T-cell (primary cell): Measurements from ENCODE around the gene SPOPL. TPM values are rescaled to one million over a fixed set of nuclear protein-coding genes. Genes with fewer than 3 reads are reported as not detected.
A peak's percentile ranks its signal among the peaks of the same experiment; 100 is the strongest.

Experiments
- ATAC-seq, 4 experiments: fragments of 200-7000 bp in 3 of 4; fragments of 150-1000 bp in 1 of 4; cut with Tn5 transposase; replicated peaks in 1 of 4; 1 replicate in 3 of 4; 2 replicates in 1 of 4; pipeline ENCODE4 v1.10.0; 2021; ENCODE audit warnings: moderate library complexity in 3 of 4, mild to moderate bottlenecking in 2 of 4, moderate number of reproducible peaks in 1 of 4
- CTCF ChIA-PET, 2 donors: fragments of 300-600 bp; sonication (Branson Sonifier 250); formaldehyde crosslinking; loops; one replicate each; lab custom pipeline; 2022; ENCODE audit warnings: antibody characterized with exemption in 2 of 2; lab: Charles Lee
- POLR2A ChIA-PET, 2 donors: fragments of 300-600 bp; sonication (Branson Sonifier 250); formaldehyde crosslinking; loops; one replicate each; lab custom pipeline; 2022; ENCODE audit warnings: antibody characterized with exemption in 2 of 2; lab: Charles Lee
- DNase-seq, 35 experiments: peaks; one replicate each; pipeline versions ENCODE4 v3.0.0 to v3.0.0-alpha.2; 2013 to 2023
- H3K27ac ChIP-seq: one replicate; pipeline ENCODE4 v1.5.1; 2013; ENCODE audit warnings: low read length
- H3K27me3 ChIP-seq, 2 experiments: replicated peaks in 1 of 2; 1 replicate in 1 of 2; 2 replicates in 1 of 2; pipeline versions ENCODE4 v1.6.1 to v1.7.0; 2013; ENCODE audit warnings: low read length in 1 of 2, mixed read lengths in 1 of 2; ENCODE audit not compliant: control insufficient read depth in 2 of 2, insufficient read depth in 2 of 2; ENCODE audit errors: extremely low read depth in 1 of 2
- H3K36me3 ChIP-seq, 2 donors: 1 replicate in 1 of 2; 2 replicates in 1 of 2; pipeline versions ENCODE4 v1.6.1 to v1.7.0; 2013; ENCODE audit warnings: low read length in 1 of 2; ENCODE audit not compliant: control insufficient read depth in 2 of 2, insufficient read depth in 1 of 2; ENCODE audit errors: extremely low read depth in 1 of 2
- H3K4me1 ChIP-seq, 2 experiments: 1 replicate in 1 of 2; 2 replicates in 1 of 2; pipeline versions ENCODE4 v1.6.1 to v1.7.0; 2013; ENCODE audit warnings: low read length in 2 of 2, mixed read lengths in 1 of 2; ENCODE audit not compliant: insufficient read depth in 2 of 2, control insufficient read depth in 1 of 2; ENCODE audit errors: extremely low read depth in 1 of 2
- H3K4me3 ChIP-seq, 2 donors: 1 replicate in 1 of 2; 2 replicates in 1 of 2; pipeline versions ENCODE4 v1.5.1 to v1.7.0; 2013; ENCODE audit warnings: mild to moderate bottlenecking in 2 of 2, low read length in 1 of 2, moderate library complexity in 1 of 2; ENCODE audit not compliant: control insufficient read depth in 1 of 2; ENCODE audit errors: extremely low read depth in 1 of 2
- H3K9me3 ChIP-seq: 2 replicates; pipeline ENCODE4 v1.7.0; 2013
- H3K27ac Mint-ChIP-seq, 2 donors: one replicate each; pipeline ENCODE4 v1.8.0; 2020 to 2021; ENCODE audit warnings: mild to moderate bottlenecking in 2 of 2, mixed read lengths in 2 of 2
- H3K27me3 Mint-ChIP-seq, 2 donors: one replicate each; pipeline ENCODE4 v1.8.0; 2021 to 2022; ENCODE audit warnings: mixed read lengths in 2 of 2
- H3K36me3 Mint-ChIP-seq: one replicate; pipeline ENCODE4 v1.8.0; 2021; ENCODE audit warnings: mixed read lengths
- H3K4me1 Mint-ChIP-seq, 3 donors: one replicate each; pipeline ENCODE4 v1.8.0; 2020 to 2022; ENCODE audit warnings: mixed read lengths in 3 of 3, mild to moderate bottlenecking in 1 of 3
- H3K4me3 Mint-ChIP-seq, 3 donors: one replicate each; pipeline ENCODE4 v1.8.0; 2020 to 2022; ENCODE audit warnings: mild to moderate bottlenecking in 3 of 3, mixed read lengths in 3 of 3, moderate library complexity in 3 of 3
- H3K9me3 Mint-ChIP-seq, 3 donors: one replicate each; pipeline ENCODE4 v1.8.0; 2020 to 2022; ENCODE audit warnings: mixed read lengths in 3 of 3
- WGBS: methylation state at CpG from one replicate; pipeline ENCODE4 v1.1.5; 2013; ENCODE audit warnings: missing lambda C conversion rate; ENCODE audit not compliant: insufficient coverage; 5-methylcytosine and 5-hydroxymethylcytosine counted together
- total RNA-seq, 35 experiments: library from RNA in 6 of 35; stranded (reverse) in 6 of 35; fragments of 120-200 nt in 1 of 35; gene quantifications; one replicate each; pipeline versions ENCODE4 v1.2.1 to v1.2.4 and lab custom pipeline; 2013 to 2026

SPOPL gene
- total RNA-seq (10 to 100 TPM; 10.4 to 22.0 (median 11.8) TPM), total RNA-seq (lab: John Stamatoyannopoulos, UW) (12.8 to 38.7 (median 25.3) reads per million in 29 experiments)
- total RNA-seq (2013): 18.7 TPM

DNA sequence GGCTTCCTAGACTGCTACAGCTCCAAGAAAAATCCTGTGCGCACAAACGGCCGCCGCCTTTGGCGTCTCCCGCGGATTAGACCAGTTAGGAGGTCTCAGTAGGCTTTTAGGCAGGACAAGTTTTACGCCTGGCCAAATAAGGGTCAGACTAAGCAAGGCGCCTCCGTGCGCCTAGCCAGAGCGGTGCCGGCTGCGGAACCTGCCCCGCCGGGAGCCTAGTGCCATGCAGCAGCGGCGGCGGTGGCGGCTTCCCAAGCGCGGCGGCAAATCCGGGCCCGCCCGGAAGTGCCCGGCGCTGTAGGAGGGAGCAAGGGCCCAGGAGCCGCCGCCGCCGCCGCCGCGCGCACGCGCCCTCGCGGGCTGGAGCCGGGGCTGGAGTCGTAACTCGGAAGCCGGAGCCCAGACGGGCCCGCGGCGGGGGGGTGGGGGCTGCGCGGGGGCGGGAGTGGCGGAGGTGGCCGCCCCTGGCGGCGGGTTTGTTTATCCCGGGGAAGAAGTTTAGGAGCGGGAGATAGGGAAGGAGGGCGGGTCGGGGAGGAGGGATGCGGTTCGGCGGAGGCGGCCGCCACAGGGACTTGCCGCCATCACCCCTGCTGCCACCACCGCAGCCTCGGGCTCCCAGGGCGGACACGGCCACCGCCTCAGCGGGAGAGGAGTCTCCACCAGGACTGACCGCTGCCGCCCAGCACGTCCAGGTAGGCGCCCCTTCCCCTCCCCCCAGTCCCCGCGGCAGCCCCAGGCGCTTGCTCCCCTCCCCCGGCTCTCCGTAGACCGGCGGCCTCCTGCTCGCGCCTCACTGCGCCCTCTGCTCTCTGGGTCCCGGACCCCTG lies at the start of gene SPOPL:
SPOPL (plus strand) TSS at position 346 of the 830 bp plus-strand sequence. CDS start 48,447 bp downstream, outside the sequence.
- H3K9me3 ChIP-seq: no peaks in the 10 kb centered on the region
- peak within 1 kb of the TSS; percentile 98 to 100 (median 99) for H3K4me3 Mint-ChIP-seq
- ChIA-PET CTCF (interaction anchor here (0.7 to 1.0 kb wide), 2 partner anchors 14 to 76 kb away, joined by 5 to 8 read pairs; no protein-coding TSS in a partner anchor), POLR2A (interaction anchor here (0.6 kb wide), 2 partner anchors 34 to 49 kb away, joined by 3 to 4 read pairs; no protein-coding TSS in a partner anchor)
- under 1% methylated on average over 70 of the region's 86 CpGs for WGBS
- peak within 1 kb of the TSS; percentile 32 for H3K27ac ChIP-seq
- H3K27ac Mint-ChIP-seq: peak within 1 kb of the TSS; percentile 87 to 90
- H3K4me3 ChIP-seq: peak within 1 kb of the TSS; percentile 74 to 84
- DNase-seq (peak; percentile 58 to 89 (median 74)), ATAC-seq (peak; percentile 91 to 92 (median 91))
- no peaks in the 10 kb centered on the region for H3K36me3 ChIP-seq
- H3K4me1 Mint-ChIP-seq: peaks cover 42 to 50% (median 46%) of the 10 kb centered on the region in 3 donors
- H3K4me1 ChIP-seq: peaks cover 13 to 19% of the 10 kb centered on the region in 2 experiments
- no peaks in the 10 kb centered on the region for H3K36me3 Mint-ChIP-seq
- no peaks in the 10 kb centered on the region for H3K27me3 Mint-ChIP-seq
- no peaks in the 10 kb centered on the region for H3K9me3 Mint-ChIP-seq
- H3K27me3 ChIP-seq: no peaks in the 10 kb centered on the region

DNA sequence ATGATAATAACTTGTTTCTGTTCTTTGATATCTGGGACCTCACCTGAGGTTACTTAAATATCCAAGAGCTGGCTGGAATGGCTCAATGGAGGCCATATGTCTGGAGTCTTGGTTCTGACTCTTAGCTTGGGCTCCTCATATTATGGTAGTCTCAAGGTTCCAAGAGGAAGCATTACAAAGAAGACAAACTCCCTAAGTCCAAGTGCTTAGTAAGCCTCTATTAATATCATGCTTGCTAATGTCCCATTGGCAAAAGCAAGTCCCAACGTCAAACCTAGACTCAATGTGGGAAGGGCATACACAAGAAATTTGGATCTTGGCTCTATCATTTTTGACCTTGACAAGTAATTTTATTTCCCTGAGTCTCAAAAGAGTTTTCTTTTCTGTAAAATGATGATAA lies 49.2 kb upstream of the SPOPL start:
- H3K27me3 ChIP-seq: no peaks in the 10 kb centered on the region
- DNase-seq (no peak), ATAC-seq (no peak)
- Mint-ChIP-seq H3K4me3 (no peak overlapping the region), H3K4me1 (no peaks in the 10 kb centered on the region), H3K36me3 (no peaks in the 10 kb centered on the region), H3K27me3 (peaks cover 3 to 4% of the 10 kb centered on the region in 2 donors), H3K27ac (no peak overlapping the region), H3K9me3 (peaks cover 2 to 6% (median 3%) of the 10 kb centered on the region in 3 donors)
- H3K4me3 ChIP-seq: no peak overlapping the region
- ChIA-PET CTCF (interaction anchor here in 1 of 2 donors (0.7 kb wide), 1 partner anchor 54 kb away, joined by 4 read pairs; no protein-coding TSS in a partner anchor), POLR2A (no interaction called here)
- H3K27ac ChIP-seq: no peak overlapping the region
- no peaks in the 10 kb centered on the region for H3K36me3 ChIP-seq
- no peaks in the 10 kb centered on the region for H3K9me3 ChIP-seq
- no peaks in the 10 kb centered on the region for H3K4me1 ChIP-seq
- WGBS: no CpG with 5 or more reads among the region's 1 CpG

DNA sequence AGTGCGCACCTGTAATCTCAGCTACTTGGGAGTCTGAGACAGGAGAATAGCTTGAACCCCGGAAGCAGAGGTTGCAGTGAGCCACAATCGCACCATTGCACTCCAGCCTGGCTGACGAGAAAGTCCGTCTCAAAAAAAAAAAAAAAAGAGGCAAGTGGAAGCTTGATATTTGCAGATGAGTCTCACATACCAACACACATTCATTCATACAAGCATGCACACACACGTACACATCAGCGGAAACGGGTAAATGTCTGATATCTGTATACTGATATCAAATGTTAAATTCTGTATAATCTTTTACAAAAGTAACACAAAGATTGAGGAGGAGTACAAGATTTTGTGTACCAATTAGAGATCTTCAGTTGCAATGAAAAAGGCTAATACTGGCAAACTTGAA lies 47.8 kb upstream of the SPOPL start:
- H3K27ac Mint-ChIP-seq: no peak overlapping the region
- Histone ChIP-seq H3K36me3 (no peaks in the 10 kb centered on the region), H3K4me1 (no peaks in the 10 kb centered on the region), H3K4me3 (no peak overlapping the region), H3K9me3 (no peaks in the 10 kb centered on the region), H3K27me3 (no peaks in the 10 kb centered on the region), H3K27ac (no peak overlapping the region)
- no peaks in the 10 kb centered on the region for H3K36me3 Mint-ChIP-seq
- peaks cover 10 to 18% (median 12%) of the 10 kb centered on the region in 3 donors for H3K9me3 Mint-ChIP-seq
- H3K4me1 Mint-ChIP-seq: no peaks in the 10 kb centered on the region
- WGBS: 100% methylated on average over 4 of the region's 8 CpGs
- ChIA-PET POLR2A (no interaction called here), CTCF (no interaction called here)
- H3K27me3 Mint-ChIP-seq: peaks cover 2 to 3% of the 10 kb centered on the region in 2 donors
- DNase-seq (no peak), ATAC-seq (no peak)
- no peak overlapping the region for H3K4me3 Mint-ChIP-seq

DNA sequence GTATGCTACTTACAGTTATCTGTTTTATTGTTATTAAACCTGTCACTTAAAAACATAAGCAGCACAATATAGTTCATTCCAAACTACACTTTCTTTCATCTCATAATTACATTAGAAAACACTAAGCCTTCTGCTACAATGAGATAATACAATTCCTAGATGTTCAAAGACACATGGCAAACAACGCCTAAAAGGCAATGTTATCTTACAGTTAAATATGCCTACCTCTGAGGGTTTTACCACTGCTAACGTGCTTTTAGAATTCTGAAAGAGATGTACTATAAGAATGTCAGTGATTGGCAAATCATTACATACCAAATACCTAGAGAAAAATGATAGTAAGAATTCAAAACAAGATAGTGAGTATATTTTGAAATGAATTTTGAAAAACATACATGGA lies 46.8 kb upstream of the SPOPL start:
- Histone ChIP-seq H3K4me1 (no peaks in the 10 kb centered on the region), H3K27ac (no peak overlapping the region), H3K4me3 (no peak overlapping the region), H3K27me3 (no peaks in the 10 kb centered on the region), H3K36me3 (no peaks in the 10 kb centered on the region), H3K9me3 (no peaks in the 10 kb centered on the region)
- Mint-ChIP-seq H3K9me3 (peaks cover 12 to 25% (median 16%) of the 10 kb centered on the region in 3 donors), H3K4me1 (no peaks in the 10 kb centered on the region), H3K36me3 (peaks cover 4% of the 10 kb centered on the region), H3K27me3 (peaks cover 0 to 4% of the 10 kb centered on the region in 2 donors), H3K27ac (no peak overlapping the region), H3K4me3 (no peak overlapping the region)
- DNase-seq (no peak), ATAC-seq (no peak)
- ChIA-PET CTCF (no interaction called here), POLR2A (no interaction called here)
- WGBS: no CpG with 5 or more reads among the region's 2 CpGs

DNA sequence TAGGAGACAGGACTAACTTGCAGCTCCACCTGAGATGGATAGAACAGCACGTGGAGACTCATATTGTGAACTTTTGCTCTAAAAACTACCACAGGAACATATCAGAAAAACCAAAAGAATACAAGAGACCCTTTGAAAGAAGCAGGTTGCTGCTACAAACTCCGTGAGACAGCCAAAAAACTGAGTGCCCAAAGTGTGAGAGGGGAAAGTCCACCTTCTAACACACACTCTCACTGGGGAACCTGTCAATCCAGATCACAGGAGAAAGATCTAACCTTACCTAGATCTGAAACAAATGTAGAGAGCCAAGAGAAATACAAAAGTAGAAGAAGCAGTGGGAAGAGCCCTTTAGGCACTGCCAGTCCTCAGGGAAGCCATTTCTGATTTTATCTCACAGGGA lies 46.3 kb upstream of the SPOPL start:
- Mint-ChIP-seq H3K4me1 (no peaks in the 10 kb centered on the region), H3K27ac (no peak overlapping the region), H3K9me3 (peaks cover 17 to 30% (median 21%) of the 10 kb centered on the region in 3 donors), H3K4me3 (no peak overlapping the region), H3K27me3 (peaks cover 0 to 4% of the 10 kb centered on the region in 2 donors), H3K36me3 (peaks cover 4% of the 10 kb centered on the region)
- Histone ChIP-seq H3K4me3 (no peak overlapping the region), H3K9me3 (no peaks in the 10 kb centered on the region), H3K27ac (no peak overlapping the region), H3K27me3 (no peaks in the 10 kb centered on the region), H3K4me1 (no peaks in the 10 kb centered on the region), H3K36me3 (no peaks in the 10 kb centered on the region)
- no peak for ATAC-seq
- no peak for DNase-seq
- WGBS: no CpG with 5 or more reads among the region's 2 CpGs
- ChIA-PET POLR2A (no interaction called here), CTCF (no interaction called here)

DNA sequence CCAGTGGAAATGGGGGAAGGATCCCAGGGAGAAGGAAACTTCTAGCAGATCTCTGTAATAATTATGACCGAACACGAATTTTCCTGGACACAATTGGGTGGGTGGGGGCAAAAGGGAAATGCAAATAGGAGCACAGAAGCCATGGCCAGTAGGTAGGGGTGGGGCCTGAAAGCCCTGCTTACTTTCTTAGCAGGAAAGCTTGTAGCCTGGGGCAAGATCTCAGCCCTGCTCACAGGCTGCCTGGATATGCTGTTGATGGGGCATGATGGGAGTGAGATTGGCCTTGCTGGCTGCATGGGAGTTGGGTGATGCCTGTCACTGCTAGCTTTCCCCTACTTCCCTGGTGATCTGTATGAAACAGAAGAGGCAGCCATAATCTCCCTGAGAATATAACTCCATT lies 45.9 kb upstream of the SPOPL start:
- Histone ChIP-seq H3K27ac (no peak overlapping the region), H3K4me1 (no peaks in the 10 kb centered on the region), H3K4me3 (no peak overlapping the region), H3K27me3 (no peaks in the 10 kb centered on the region), H3K36me3 (no peaks in the 10 kb centered on the region), H3K9me3 (no peaks in the 10 kb centered on the region)
- Mint-ChIP-seq H3K4me3 (no peak overlapping the region), H3K27ac (no peak overlapping the region), H3K27me3 (peaks cover 0 to 4% of the 10 kb centered on the region in 2 donors), H3K9me3 (peaks cover 20 to 33% (median 21%) of the 10 kb centered on the region in 3 donors), H3K36me3 (peaks cover 4% of the 10 kb centered on the region), H3K4me1 (no peaks in the 10 kb centered on the region)
- ChIA-PET CTCF (no interaction called here), POLR2A (no interaction called here)
- DNase-seq: no peak
- 83% methylated on average over 2 of the region's 2 CpGs for WGBS
- no peak for ATAC-seq
